Measurements from ENCODE around the gene ANGPTL8.

The ANGPTL8 gene

DNA sequence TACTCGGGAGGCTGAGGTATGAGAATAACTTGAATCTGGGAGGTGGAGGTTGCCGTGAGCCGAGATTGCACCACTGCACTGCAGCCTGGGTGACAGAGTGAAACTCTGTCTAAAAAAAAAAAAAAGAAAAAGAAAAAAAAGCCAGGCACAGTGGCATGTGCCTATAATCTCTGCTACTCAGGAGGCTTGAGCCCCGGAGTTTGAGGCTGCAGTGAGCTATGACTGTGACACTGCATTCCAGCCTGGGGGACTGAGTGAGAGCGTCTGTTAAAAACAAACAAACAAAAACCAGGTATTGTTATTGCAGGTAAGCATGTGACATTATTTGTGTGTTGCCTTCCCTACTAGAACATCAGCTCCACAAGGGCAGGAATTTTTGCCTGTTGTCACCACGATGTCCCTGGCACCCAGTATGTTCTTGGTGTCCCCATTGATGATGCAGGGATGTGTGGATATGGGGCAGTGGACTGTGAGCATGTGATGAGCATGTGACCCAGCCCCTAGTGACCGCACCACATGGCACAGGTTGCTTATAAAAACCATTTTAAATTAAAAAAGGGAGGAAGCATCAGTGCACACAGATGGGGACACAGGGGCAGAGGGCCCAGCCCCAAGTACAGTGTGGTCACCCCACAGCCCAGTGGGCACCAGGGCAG, 40.5 kb upstream of the ANGPTL8 start:
- Histone ChIP-seq H3K4me3 (ENCODE audit: low read length) (no peak overlapping the region), H3K79me2 (ENCODE audit: low read length) (no peaks in the 10 kb centered on the region), H2AFZ (ENCODE audit: low read depth, low read length) (no peak overlapping the region), H3K4me1 (ENCODE audit: low read length) (peaks cover 45% of the 10 kb centered on the region), H4K20me1 (ENCODE audit: insufficient read depth, low read length) (no peaks in the 10 kb centered on the region), H3K9me3 (ENCODE audit: insufficient read depth, low read length) (no peaks in the 10 kb centered on the region), H3K4me2 (ENCODE audit: low read length) (no peak overlapping the region), H3K36me3 (replicated peaks; ENCODE audit: low read depth, low read length) (no peaks in the 10 kb centered on the region), H3K9ac (ENCODE audit: low read length) (no peak overlapping the region), H3K27me3 (ENCODE audit: low read depth, low read length) (peaks cover 12% of the 10 kb centered on the region), H3K27ac (ENCODE audit: low read length) (no peak overlapping the region)
- TF ChIP-seq EZH2phosphoT487 (IDR thresholded peaks at IDR 0.05; ENCODE audit: low read depth) = no peak
- no peak for TF ChIP-seq CTCF (IDR thresholded peaks at IDR 0.05; ENCODE audit: low read depth, low read length)

DNA sequence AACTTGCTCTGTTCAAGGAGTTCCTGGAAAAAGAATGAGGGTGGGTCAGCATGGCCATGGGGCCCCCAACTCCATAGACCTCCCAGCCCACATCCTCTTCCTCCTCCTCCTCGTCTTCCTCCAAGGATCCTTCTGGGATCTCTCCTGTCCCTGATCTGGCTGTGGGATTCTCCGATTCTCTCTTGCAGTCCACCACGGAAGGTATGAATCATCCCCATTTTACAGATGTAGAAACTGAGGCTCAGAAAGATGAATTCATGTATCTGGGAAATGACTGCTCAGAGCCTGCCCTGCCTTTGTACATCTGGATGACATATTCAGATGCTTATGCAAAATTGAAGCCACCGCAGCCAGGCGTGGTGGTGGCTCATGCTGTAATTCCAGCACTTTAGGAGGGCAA, 39.9 kb upstream of the ANGPTL8 start:
- no peaks in the 10 kb centered on the region for H3K36me3 ChIP-seq (replicated peaks; ENCODE audit: low read depth, low read length)
- H2AFZ ChIP-seq (ENCODE audit: low read depth, low read length) = no peak overlapping the region
- H3K4me3 ChIP-seq (ENCODE audit: low read length) = no peak overlapping the region
- H3K27me3 ChIP-seq (ENCODE audit: low read depth, low read length) = peaks cover 12% of the 10 kb centered on the region
- H3K79me2 ChIP-seq (ENCODE audit: low read length) = no peaks in the 10 kb centered on the region
- H3K27ac ChIP-seq (ENCODE audit: low read length) = no peak overlapping the region
- no peak overlapping the region for H3K4me2 ChIP-seq (ENCODE audit: low read length)
- H4K20me1 ChIP-seq (ENCODE audit: insufficient read depth, low read length) = no peaks in the 10 kb centered on the region
- TF ChIP-seq EZH2phosphoT487 (IDR thresholded peaks at IDR 0.05; ENCODE audit: low read depth) (no peak), CTCF (IDR thresholded peaks at IDR 0.05; ENCODE audit: low read depth, low read length) (no peak)
- peaks cover 51% of the 10 kb centered on the region for H3K4me1 ChIP-seq (ENCODE audit: low read length)
- H3K9me3 ChIP-seq (ENCODE audit: insufficient read depth, low read length) = no peaks in the 10 kb centered on the region
- no peak overlapping the region for H3K9ac ChIP-seq (ENCODE audit: low read length)

GRCh38 chr19:11200015-11200574, 39.3 kb upstream of the ANGPTL8 start:
- H3K4me3 ChIP-seq (ENCODE audit: low read length) = no peak overlapping the region
- no peak overlapping the region for H3K9ac ChIP-seq (ENCODE audit: low read length)
- no peaks in the 10 kb centered on the region for H3K79me2 ChIP-seq (ENCODE audit: low read length)
- H3K9me3 ChIP-seq (ENCODE audit: insufficient read depth, low read length) = no peaks in the 10 kb centered on the region
- no peaks in the 10 kb centered on the region for H3K36me3 ChIP-seq (replicated peaks; ENCODE audit: low read depth, low read length)
- H3K4me1 ChIP-seq (ENCODE audit: low read length) = peaks cover 52% of the 10 kb centered on the region
- H3K27me3 ChIP-seq (ENCODE audit: low read depth, low read length) = peaks cover 12% of the 10 kb centered on the region
- H2AFZ ChIP-seq (ENCODE audit: low read depth, low read length) = no peak overlapping the region
- no peak overlapping the region for H3K4me2 ChIP-seq (ENCODE audit: low read length)
- no peaks in the 10 kb centered on the region for H4K20me1 ChIP-seq (ENCODE audit: insufficient read depth, low read length)
- no peak overlapping the region for H3K27ac ChIP-seq (ENCODE audit: low read length)
- TF ChIP-seq EZH2phosphoT487 (IDR thresholded peaks at IDR 0.05; ENCODE audit: low read depth) (no peak), CTCF (IDR thresholded peaks at IDR 0.05; ENCODE audit: low read depth, low read length) (no peak)

GRCh38 chr19:11200931-11201330, 38.5 kb upstream of the ANGPTL8 start:
- H3K4me2 ChIP-seq (ENCODE audit: low read length) = no peak overlapping the region
- H3K27me3 ChIP-seq (ENCODE audit: low read depth, low read length) = peaks cover 7% of the 10 kb centered on the region
- no peak overlapping the region for H3K4me3 ChIP-seq (ENCODE audit: low read length)
- peaks cover 60% of the 10 kb centered on the region for H3K4me1 ChIP-seq (ENCODE audit: low read length)
- H3K36me3 ChIP-seq (replicated peaks; ENCODE audit: low read depth, low read length) = no peaks in the 10 kb centered on the region
- H3K9ac ChIP-seq (ENCODE audit: low read length) = no peak overlapping the region
- no peaks in the 10 kb centered on the region for H3K9me3 ChIP-seq (ENCODE audit: insufficient read depth, low read length)
- H2AFZ ChIP-seq (ENCODE audit: low read depth, low read length) = no peak overlapping the region
- H3K27ac ChIP-seq (ENCODE audit: low read length) = no peak overlapping the region
- H4K20me1 ChIP-seq (ENCODE audit: insufficient read depth, low read length) = no peaks in the 10 kb centered on the region
- no peak for TF ChIP-seq CTCF (IDR thresholded peaks at IDR 0.05; ENCODE audit: low read depth, low read length)
- no peak for TF ChIP-seq EZH2phosphoT487 (IDR thresholded peaks at IDR 0.05; ENCODE audit: low read depth)
- H3K79me2 ChIP-seq (ENCODE audit: low read length) = no peaks in the 10 kb centered on the region
